Activated T-cell treated with anti-CD3 and anti-CD28 coated beads, Interleukin-2, amount 50 U/mL, for 48 hours (primary cell): ENCODE results near the gene BRSK1.
"Not testable (repeated sequence)": the region's sequence is repeated elsewhere in the genome, so short reads cannot be mapped to it uniquely, and the experiment has no call there.

Source experiments
- DNase-seq, 2 experiments: peaks; one replicate each; pipeline ENCODE4 v3.0.0-alpha.2; 2020

Gene BRSK1

GRCh38 chr19:55305491-55305890, 21.7 kb downstream of the BRSK1 start:
- DNase-seq, result peak; percentile 61 to 63

GRCh38 chr19:55305983-55306562, 22.3 kb downstream of the BRSK1 start:
- no peak for DNase-seq

GRCh38 chr19:55306712-55307111, 22.9 kb downstream of the BRSK1 start:
- DNase-seq, result no peak

GRCh38 chr19:55308281-55308680, 24.5 kb downstream of the BRSK1 start:
- DNase-seq, result no peak

GRCh38 chr19:55309448-55309847, 25.7 kb downstream of the BRSK1 start:
- no peak for DNase-seq

- no peak for DNase-seq
Observed at GRCh38 chr19:55310498-55310897, 26.7 kb downstream of the BRSK1 start.

- DNase-seq, result no peak
Observed at GRCh38 chr19:55311397-55311796, 27.6 kb downstream of the BRSK1 start.

- no peak for DNase-seq
Observed at GRCh38 chr19:55311797-55312196, 28.0 kb downstream of the BRSK1 start.

GRCh38 chr19:55312621-55313512, 29.1 kb downstream of the BRSK1 start:
- DNase-seq, result no peak

GRCh38 chr19:55314396-55314795, 30.6 kb downstream of the BRSK1 start:
- DNase-seq, result no peak

GRCh38 chr19:55315956-55316525, 32.2 kb downstream of the BRSK1 start:
- DNase-seq, result no peak

GRCh38 chr19:55316646-55317045, 32.8 kb downstream of the BRSK1 start:
- DNase-seq, result no peak

GRCh38 chr19:55319785-55320184, 36.0 kb downstream of the BRSK1 start:
- DNase-seq, result no peak

- DNase-seq, result no peak
Observed at GRCh38 chr19:55320844-55321419, 37.1 kb downstream of the BRSK1 start.

GRCh38 chr19:55321466-55322137, 37.8 kb downstream of the BRSK1 start:
- DNase-seq, result no peak

- no peak for DNase-seq
Observed at GRCh38 chr19:55322204-55322885, 38.5 kb downstream of the BRSK1 start.

- no peak for DNase-seq
Observed at GRCh38 chr19:55324662-55325061, 40.9 kb downstream of the BRSK1 start.

- DNase-seq, result no peak
Observed at GRCh38 chr19:55325172-55325571, 41.4 kb downstream of the BRSK1 start, which contains the start of gene TMEM150B. Gene TMEM150B (minus strand): TSS chr19:55325341. CDS start chr19:55321036, 4,305 bp downstream.

GRCh38 chr19:55328774-55329318, 45.0 kb downstream of the BRSK1 start:
- not testable (repeated sequence) for DNase-seq

- DNase-seq, result not testable (repeated sequence)
Observed at GRCh38 chr19:55329791-55330190, 46.0 kb downstream of the BRSK1 start.

- no peak for DNase-seq
Observed at GRCh38 chr19:55333870-55334269, 50.1 kb downstream of the BRSK1 start.

- DNase-seq, result no peak
Observed at GRCh38 chr19:55336101-55336500, 52.3 kb downstream of the BRSK1 start.
